ENCODE results near the gene TADA2A. TPM values are rescaled to one million over a fixed set of nuclear protein-coding genes. Genes with fewer than 3 reads are reported as not detected.

TADA2A gene
- polyA plus RNA-seq, 1 donor (not counting 4 experiments of a cell fraction or from before 2014, with no cell fraction given) = 13.8 TPM

- H3K27me3 ChIP-seq (ENCODE audit: control insufficient read depth, extremely low read depth, insufficient read depth, low read length) = no peaks in the 10 kb centered on the region
- peak overlapping the region; percentile 80 for H3K4me2 ChIP-seq (ENCODE audit: control insufficient read depth, extremely low read depth, insufficient read depth, low read depth, low read length)
- peak overlapping the region; percentile 98 for H3K27ac ChIP-seq (ENCODE audit: control insufficient read depth, insufficient read depth, low read length)
- FAIRE-seq (no peak), DNase-seq (ENCODE audit: low read depth, low spot score) (no peak)
- peaks cover 23% of the 10 kb centered on the region for H3K4me1 ChIP-seq (ENCODE audit: control insufficient read depth, extremely low read depth, insufficient read depth, low read length)
- no peak overlapping the region for H3K4me3 ChIP-seq (ENCODE audit: control insufficient read depth in 2 of 3, extremely low read depth in 1 of 3, insufficient read depth in 2 of 3, low read depth in 1 of 3, low read length in 3 of 3)
- no peak overlapping the region for H2AFZ ChIP-seq (ENCODE audit: control insufficient read depth, low read length)
- peaks cover 4 to 18% of the 10 kb centered on the region in 2 experiments for H3K36me3 ChIP-seq (ENCODE audit: control insufficient read depth in 2 of 2, extremely low read depth in 1 of 2, insufficient read depth in 2 of 2, low read length in 2 of 2)
- peaks cover 4% of the 10 kb centered on the region for H3K79me2 ChIP-seq (ENCODE audit: control insufficient read depth, insufficient read depth, low read length)
- H4K20me1 ChIP-seq (ENCODE audit: control insufficient read depth, extremely low read depth, insufficient read depth, low read length) = no peaks in the 10 kb centered on the region
- no peaks in the 10 kb centered on the region for H3K9me3 ChIP-seq (ENCODE audit: control insufficient read depth, low read depth, low read length)
- H3K9me1 ChIP-seq (ENCODE audit: control insufficient read depth, extremely low read depth, insufficient read depth, low read length) = no peaks in the 10 kb centered on the region
- dilution Hi-C loops (cut with MboI; ENCODE audit: extremely low pct_ligation_motif_present, low sequenced_read_pairs) = no loop called here
- peak overlapping the region; percentile 59 for H3K9ac ChIP-seq (ENCODE audit: control insufficient read depth, extremely low read depth, insufficient read depth, low read length)
- TF ChIP-seq EZH2 (IDR thresholded peaks at IDR 0.05; ENCODE audit: low read length) = no peak
- TF ChIP-seq, protein P1, sequence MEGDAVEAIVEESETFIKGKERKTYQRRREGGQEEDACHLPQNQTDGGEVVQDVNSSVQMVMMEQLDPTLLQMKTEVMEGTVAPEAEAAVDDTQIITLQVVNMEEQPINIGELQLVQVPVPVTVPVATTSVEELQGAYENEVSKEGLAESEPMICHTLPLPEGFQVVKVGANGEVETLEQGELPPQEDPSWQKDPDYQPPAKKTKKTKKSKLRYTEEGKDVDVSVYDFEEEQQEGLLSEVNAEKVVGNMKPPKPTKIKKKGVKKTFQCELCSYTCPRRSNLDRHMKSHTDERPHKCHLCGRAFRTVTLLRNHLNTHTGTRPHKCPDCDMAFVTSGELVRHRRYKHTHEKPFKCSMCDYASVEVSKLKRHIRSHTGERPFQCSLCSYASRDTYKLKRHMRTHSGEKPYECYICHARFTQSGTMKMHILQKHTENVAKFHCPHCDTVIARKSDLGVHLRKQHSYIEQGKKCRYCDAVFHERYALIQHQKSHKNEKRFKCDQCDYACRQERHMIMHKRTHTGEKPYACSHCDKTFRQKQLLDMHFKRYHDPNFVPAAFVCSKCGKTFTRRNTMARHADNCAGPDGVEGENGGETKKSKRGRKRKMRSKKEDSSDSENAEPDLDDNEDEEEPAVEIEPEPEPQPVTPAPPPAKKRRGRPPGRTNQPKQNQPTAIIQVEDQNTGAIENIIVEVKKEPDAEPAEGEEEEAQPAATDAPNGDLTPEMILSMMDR (optimal IDR thresholded peaks at IDR 0.05 in 1 of 3, IDR thresholded peaks at IDR 0.05 in 1 of 3, conservative IDR thresholded peaks at IDR 0.05 in 1 of 3; ENCODE audit: extremely low read depth in 1 of 3, insufficient read depth in 2 of 3, low read length in 3 of 3) = no peak
These were observed 22.4 kb downstream of the TADA2A start for GRCh38 chr17:37429039-37429438.

DNA sequence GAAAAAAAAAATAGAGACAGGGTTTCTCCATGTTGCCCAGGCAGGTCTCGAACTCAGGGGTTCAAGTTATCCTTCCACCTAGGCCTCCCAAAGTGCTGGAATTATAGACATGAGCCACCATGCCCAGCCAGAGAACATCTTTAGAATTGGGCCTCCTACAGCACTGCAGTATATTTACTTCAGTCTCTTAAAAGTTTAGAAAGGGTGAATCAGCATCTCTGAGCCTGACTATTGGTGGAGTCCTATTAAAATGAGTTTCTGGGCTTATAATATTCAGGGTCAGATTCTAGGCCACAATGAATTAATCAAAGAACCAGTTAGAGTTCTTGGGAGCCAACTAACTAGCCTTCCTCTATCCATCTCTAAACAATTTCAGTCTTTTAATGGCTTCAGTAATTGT is 22.8 kb downstream of the TADA2A start:
- H3K4me3 ChIP-seq (ENCODE audit: control insufficient read depth in 2 of 3, extremely low read depth in 1 of 3, insufficient read depth in 2 of 3, low read depth in 1 of 3, low read length in 3 of 3) = peak overlapping the region in 1 of 3 experiments; percentile 22
- H3K9me1 ChIP-seq (ENCODE audit: control insufficient read depth, extremely low read depth, insufficient read depth, low read length) = no peaks in the 10 kb centered on the region
- peaks cover 4 to 20% of the 10 kb centered on the region in 2 experiments for H3K36me3 ChIP-seq (ENCODE audit: control insufficient read depth in 2 of 2, extremely low read depth in 1 of 2, insufficient read depth in 2 of 2, low read length in 2 of 2)
- dilution Hi-C loops (cut with MboI; ENCODE audit: extremely low pct_ligation_motif_present, low sequenced_read_pairs) = no loop called here
- no peak for TF ChIP-seq EZH2 (IDR thresholded peaks at IDR 0.05; ENCODE audit: low read length)
- TF ChIP-seq, protein P1 (optimal IDR thresholded peaks at IDR 0.05 in 1 of 3, IDR thresholded peaks at IDR 0.05 in 1 of 3, conservative IDR thresholded peaks at IDR 0.05 in 1 of 3; ENCODE audit: extremely low read depth in 1 of 3, insufficient read depth in 2 of 3, low read length in 3 of 3) = no peak
- no peaks in the 10 kb centered on the region for H3K9me3 ChIP-seq (ENCODE audit: control insufficient read depth, low read depth, low read length)
- peak overlapping the region; percentile 80 for H3K4me2 ChIP-seq (ENCODE audit: control insufficient read depth, extremely low read depth, insufficient read depth, low read depth, low read length)
- H3K4me1 ChIP-seq (ENCODE audit: control insufficient read depth, extremely low read depth, insufficient read depth, low read length) = peaks cover 23% of the 10 kb centered on the region
- no peak overlapping the region for H2AFZ ChIP-seq (ENCODE audit: control insufficient read depth, low read length)
- peaks cover 4% of the 10 kb centered on the region for H3K79me2 ChIP-seq (ENCODE audit: control insufficient read depth, insufficient read depth, low read length)
- H3K27ac ChIP-seq (ENCODE audit: control insufficient read depth, insufficient read depth, low read length) = peak overlapping the region; percentile 98
- no peaks in the 10 kb centered on the region for H4K20me1 ChIP-seq (ENCODE audit: control insufficient read depth, extremely low read depth, insufficient read depth, low read length)
- H3K27me3 ChIP-seq (ENCODE audit: control insufficient read depth, extremely low read depth, insufficient read depth, low read length) = no peaks in the 10 kb centered on the region
- DNase-seq (ENCODE audit: low read depth, low spot score) = no peak
- FAIRE-seq = no peak
- peak overlapping the region; percentile 59 for H3K9ac ChIP-seq (ENCODE audit: control insufficient read depth, extremely low read depth, insufficient read depth, low read length)

All from keratinocyte (primary cell).